Ovary (tissue), 3 donors: ENCODE data around the gene SIT1.

Experiments used
- CTCF ChIP-seq, 3 donors: fragments of 450-650 bp in 2 of 3; fragments of 200-600 bp in 1 of 3; IDR thresholded peaks; one replicate each; pipeline versions ENCODE4 v1.5.1 to v1.8.0; 2016 to 2022; ENCODE audit warnings: antibody characterized with exemption in 3 of 3, mild to moderate bottlenecking in 1 of 3
- EP300 ChIP-seq: sonication (generic); formaldehyde crosslinking; IDR thresholded peaks from one replicate; pipeline ENCODE4 v1.6.1; 2017; ENCODE audit warnings: antibody characterized with exemption
- POLR2A ChIP-seq: fragments of 450-650 bp; IDR thresholded peaks from one replicate; pipeline ENCODE4 v1.6.1; 2017; ENCODE audit warnings: antibody characterized with exemption, mild to moderate bottlenecking, moderate library complexity
- donor health status: DM: no; HTN: no; CAD: no.

DNA sequence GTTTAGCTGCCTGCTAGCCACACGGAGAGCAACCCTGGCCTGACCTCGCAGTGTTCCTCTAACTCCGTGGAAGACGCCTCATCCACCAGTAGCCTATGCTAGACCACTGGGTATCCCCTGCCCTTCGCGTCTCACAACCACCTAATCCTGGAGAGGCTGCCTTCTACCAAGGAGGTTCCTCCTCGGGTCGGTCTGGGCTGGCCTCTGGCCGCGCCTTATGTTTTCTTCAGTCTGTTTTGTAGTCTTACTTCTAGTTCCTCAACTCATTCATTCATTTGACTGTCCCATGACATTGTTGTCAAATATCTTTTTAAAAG, 40.6 kb upstream of the SIT1 start:
- TF ChIP-seq CTCF (IDR thresholded peaks at IDR 0.05) = no peak
- no peak for TF ChIP-seq EP300
- TF ChIP-seq POLR2A = no peak
